ENCODE results near the gene SCTR. TPM values are rescaled to one million over a fixed set of nuclear protein-coding genes. Genes with fewer than 3 reads are reported as not detected.

The SCTR gene
- total and polyA plus RNA-seq, 3 donors from 2014 or later, result 1.1 to 6.6 (median 2.0) TPM

DNA sequence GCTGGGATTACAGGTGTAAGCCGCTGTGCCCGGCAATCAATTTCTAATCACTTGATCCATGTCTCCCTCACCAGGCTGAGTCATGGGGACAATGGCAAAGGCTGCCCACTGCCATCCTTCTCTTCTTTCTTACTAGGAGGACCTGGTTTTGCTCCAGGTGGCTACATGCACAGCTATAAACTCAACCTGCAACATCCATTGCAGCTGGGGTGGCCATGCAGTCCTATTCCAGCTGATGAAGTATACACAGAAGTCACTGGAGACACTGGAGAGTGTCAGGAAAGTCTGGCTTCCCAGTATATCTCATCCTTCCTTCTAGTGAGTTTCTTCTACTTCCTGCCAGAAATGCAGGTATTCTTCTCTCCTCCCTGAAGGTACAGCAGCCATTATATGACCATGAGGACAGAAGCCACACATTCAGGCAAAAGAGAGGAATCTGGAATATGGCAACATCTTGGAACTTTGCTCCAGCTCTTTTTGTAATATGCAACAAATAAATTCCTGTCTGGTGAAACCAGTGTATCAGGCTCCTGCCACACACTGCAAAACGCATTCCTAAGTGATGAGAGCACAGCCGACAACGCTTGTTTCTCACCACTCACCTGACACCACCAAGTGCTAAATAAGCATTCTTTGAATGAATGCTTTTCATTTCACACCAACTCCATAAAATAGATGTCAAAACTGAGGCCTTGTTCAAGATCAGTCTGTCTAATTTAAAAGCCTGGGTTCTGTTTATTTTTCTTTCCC is 32.3 kb downstream of the SCTR start:
- no peaks in the 10 kb centered on the region for H3K27me3 ChIP-seq
- no peaks in the 10 kb centered on the region for H3K4me1 ChIP-seq
- H3K9me3 ChIP-seq, result no peaks in the 10 kb centered on the region
- WGBS, 2 donors, result 65 to 89% methylated on average over 5 of the region's 5 CpGs
- TF ChIP-seq, protein P1, sequence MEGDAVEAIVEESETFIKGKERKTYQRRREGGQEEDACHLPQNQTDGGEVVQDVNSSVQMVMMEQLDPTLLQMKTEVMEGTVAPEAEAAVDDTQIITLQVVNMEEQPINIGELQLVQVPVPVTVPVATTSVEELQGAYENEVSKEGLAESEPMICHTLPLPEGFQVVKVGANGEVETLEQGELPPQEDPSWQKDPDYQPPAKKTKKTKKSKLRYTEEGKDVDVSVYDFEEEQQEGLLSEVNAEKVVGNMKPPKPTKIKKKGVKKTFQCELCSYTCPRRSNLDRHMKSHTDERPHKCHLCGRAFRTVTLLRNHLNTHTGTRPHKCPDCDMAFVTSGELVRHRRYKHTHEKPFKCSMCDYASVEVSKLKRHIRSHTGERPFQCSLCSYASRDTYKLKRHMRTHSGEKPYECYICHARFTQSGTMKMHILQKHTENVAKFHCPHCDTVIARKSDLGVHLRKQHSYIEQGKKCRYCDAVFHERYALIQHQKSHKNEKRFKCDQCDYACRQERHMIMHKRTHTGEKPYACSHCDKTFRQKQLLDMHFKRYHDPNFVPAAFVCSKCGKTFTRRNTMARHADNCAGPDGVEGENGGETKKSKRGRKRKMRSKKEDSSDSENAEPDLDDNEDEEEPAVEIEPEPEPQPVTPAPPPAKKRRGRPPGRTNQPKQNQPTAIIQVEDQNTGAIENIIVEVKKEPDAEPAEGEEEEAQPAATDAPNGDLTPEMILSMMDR (IDR thresholded peaks at IDR 0.05), result no peak
- TF ChIP-seq POLR2A (IDR thresholded peaks at IDR 0.05), result no peak
- DNase-seq, result no peak
- no peaks in the 10 kb centered on the region for H3K36me3 ChIP-seq (ENCODE audit: low read depth, missing control alignments)
- H3K4me3 ChIP-seq, result no peak overlapping the region
- intact Hi-C loops (cut with DNase I; ENCODE audit: low total_unique reads), result no loop called here
- H3K27ac ChIP-seq, result no peak overlapping the region

DNA sequence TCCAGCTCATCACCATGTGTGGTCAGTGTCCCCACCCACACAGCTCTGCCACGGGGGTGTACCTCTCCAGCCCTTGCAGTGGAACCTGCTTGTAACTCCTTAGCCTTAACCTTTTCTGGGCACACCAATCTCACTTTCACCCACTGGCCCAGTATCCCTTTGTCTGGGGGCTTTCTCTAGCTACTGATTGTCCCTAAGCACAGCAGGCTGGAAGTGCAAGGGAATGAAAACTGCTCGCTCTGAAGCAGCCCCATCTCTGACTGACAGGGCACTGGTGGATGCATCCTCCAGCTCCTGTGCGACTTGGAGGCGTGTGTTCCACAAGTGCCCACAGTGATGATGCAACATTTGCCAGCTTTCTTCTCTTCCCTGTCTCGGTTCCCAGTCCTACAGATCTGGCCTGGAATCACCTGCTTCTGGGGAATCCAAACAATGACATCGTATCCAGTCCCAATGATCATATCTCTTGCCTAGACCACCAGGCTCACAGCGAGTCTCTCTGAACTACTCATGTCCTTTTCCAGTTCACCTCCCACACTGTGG is 33.6 kb downstream of the SCTR start:
- WGBS, 2 donors, result 80 to 86% methylated on average over 7 of the region's 7 CpGs
- Histone ChIP-seq H3K9me3 (no peaks in the 10 kb centered on the region), H3K4me1 (no peaks in the 10 kb centered on the region), H3K36me3 (ENCODE audit: low read depth, missing control alignments) (no peaks in the 10 kb centered on the region), H3K27me3 (no peaks in the 10 kb centered on the region), H3K4me3 (no peak overlapping the region), H3K27ac (no peak overlapping the region)
- DNase-seq, result no peak
- TF ChIP-seq, protein P1 (IDR thresholded peaks at IDR 0.05), result no peak
- no peak for TF ChIP-seq POLR2A (IDR thresholded peaks at IDR 0.05)
- intact Hi-C loops (cut with DNase I; ENCODE audit: low total_unique reads), result no loop called here

DNA sequence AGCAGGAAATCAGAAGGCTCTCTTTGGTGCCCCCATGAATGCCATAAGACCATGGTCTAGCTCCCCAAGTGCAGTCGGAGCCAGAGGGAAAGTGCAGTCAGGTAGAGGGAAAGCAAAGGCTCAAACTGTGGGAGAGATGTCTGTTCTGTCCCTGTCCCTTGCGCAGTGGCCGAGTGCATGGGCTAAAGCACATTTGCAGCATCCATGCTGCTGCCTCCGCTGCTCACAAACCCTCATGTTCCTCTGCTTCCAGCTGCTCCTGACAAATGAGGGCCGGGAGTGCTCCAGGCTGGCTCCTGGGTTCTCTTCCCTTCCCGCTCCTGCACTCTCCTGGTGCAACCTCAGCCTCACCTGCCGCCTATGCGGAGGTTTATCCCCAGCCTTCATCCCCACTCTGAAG is 34.2 kb downstream of the SCTR start:
- Histone ChIP-seq H3K9me3 (no peaks in the 10 kb centered on the region), H3K36me3 (ENCODE audit: low read depth, missing control alignments) (no peaks in the 10 kb centered on the region), H3K27me3 (no peaks in the 10 kb centered on the region), H3K27ac (no peak overlapping the region), H3K4me3 (no peak overlapping the region), H3K4me1 (peaks cover 5% of the 10 kb centered on the region)
- 87 to 97% methylated on average over 8 of the region's 8 CpGs for WGBS, 2 donors
- intact Hi-C loops (cut with DNase I; ENCODE audit: low total_unique reads), result no loop called here
- no peak for DNase-seq
- TF ChIP-seq POLR2A (IDR thresholded peaks at IDR 0.05), result no peak
- TF ChIP-seq, protein P1 (IDR thresholded peaks at IDR 0.05), result no peak

DNA sequence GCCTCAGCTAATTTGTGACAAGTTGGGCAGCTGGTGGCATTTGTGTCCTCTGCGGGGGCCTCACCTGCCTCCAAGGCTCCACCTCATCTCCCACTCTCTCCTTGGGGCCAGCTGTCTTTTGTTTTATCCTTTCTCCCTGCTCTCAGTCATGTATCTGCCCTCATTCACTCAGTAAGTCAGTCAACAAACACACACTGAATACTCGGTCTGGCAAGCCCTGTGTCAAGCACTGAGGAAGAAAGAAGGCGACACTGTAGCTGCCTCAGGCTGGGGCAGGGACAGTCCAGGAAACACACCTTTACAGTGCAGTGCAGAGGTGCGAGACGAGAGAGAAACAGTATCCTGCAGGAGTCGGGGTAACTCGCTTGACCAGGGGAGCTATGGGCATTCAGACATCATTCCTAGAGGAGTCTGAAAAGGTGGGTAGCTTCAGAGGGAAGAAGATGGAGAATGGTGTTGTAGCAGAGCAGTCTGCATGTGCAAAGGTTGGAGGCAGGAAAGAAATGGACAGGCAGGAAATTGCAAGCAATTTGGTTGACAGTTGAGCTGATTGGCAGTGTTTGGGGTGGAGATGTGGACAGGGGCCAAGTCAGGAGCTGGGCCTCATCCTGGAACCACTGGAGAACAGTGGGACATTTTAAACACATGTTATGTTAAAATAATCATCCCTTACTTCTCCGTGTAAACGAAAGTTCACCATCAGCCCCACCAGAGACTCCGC is 34.9 kb downstream of the SCTR start:
- H3K9me3 ChIP-seq, result no peaks in the 10 kb centered on the region
- no peaks in the 10 kb centered on the region for H3K27me3 ChIP-seq
- intact Hi-C loops (cut with DNase I; ENCODE audit: low total_unique reads), result no loop called here
- H3K4me3 ChIP-seq, result no peak overlapping the region
- no peak for TF ChIP-seq POLR2A (IDR thresholded peaks at IDR 0.05)
- TF ChIP-seq, protein P1 (IDR thresholded peaks at IDR 0.05), result no peak
- peaks cover 6% of the 10 kb centered on the region for H3K4me1 ChIP-seq
- H3K36me3 ChIP-seq (ENCODE audit: low read depth, missing control alignments), result no peaks in the 10 kb centered on the region
- DNase-seq, result no peak
- H3K27ac ChIP-seq, result no peak overlapping the region
- 88 to 93% methylated on average over 10 of the region's 10 CpGs for WGBS, 2 donors
